GM12801 (cell line): ENCODE data around the gene BOD1L1.

Source experiments
- TF ChIP-seq, protein P1 (sequence below): IDR thresholded peaks from one replicate; pipeline ENCODE4 v1.5.1; 2011; ENCODE audit warnings: control low read depth; ENCODE audit not compliant: insufficient read length; ENCODE audit errors: extremely low read depth

The BOD1L1 gene

DNA sequence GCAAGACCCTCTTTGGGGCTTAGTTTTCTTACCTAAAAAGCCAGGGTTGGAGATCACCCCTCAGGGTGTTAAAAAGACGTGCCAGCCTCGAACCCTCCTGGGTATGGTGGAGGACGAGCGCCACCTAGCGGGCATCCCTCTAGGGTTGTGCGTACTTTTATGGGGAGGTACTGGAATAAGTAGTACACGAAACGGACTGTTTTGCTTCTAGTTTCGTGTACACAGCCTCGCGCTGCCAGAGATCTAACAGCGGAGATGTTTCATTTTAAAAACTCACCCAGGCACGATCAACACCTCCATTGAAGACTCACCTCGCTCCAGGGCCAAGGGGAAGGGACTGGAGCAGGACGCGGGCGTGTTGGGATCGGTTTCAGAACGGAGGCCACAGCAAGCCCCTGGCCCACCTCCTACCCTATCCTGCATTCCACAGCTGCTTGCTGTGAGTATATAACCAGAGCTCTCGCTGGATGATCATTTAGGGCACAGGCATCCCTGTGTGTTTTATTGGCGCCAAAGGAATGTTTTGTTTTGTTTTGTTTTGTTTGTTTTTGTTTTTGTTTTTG, 78.5 kb downstream of the BOD1L1 start:
- TF ChIP-seq, protein P1, sequence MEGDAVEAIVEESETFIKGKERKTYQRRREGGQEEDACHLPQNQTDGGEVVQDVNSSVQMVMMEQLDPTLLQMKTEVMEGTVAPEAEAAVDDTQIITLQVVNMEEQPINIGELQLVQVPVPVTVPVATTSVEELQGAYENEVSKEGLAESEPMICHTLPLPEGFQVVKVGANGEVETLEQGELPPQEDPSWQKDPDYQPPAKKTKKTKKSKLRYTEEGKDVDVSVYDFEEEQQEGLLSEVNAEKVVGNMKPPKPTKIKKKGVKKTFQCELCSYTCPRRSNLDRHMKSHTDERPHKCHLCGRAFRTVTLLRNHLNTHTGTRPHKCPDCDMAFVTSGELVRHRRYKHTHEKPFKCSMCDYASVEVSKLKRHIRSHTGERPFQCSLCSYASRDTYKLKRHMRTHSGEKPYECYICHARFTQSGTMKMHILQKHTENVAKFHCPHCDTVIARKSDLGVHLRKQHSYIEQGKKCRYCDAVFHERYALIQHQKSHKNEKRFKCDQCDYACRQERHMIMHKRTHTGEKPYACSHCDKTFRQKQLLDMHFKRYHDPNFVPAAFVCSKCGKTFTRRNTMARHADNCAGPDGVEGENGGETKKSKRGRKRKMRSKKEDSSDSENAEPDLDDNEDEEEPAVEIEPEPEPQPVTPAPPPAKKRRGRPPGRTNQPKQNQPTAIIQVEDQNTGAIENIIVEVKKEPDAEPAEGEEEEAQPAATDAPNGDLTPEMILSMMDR: no peak

DNA sequence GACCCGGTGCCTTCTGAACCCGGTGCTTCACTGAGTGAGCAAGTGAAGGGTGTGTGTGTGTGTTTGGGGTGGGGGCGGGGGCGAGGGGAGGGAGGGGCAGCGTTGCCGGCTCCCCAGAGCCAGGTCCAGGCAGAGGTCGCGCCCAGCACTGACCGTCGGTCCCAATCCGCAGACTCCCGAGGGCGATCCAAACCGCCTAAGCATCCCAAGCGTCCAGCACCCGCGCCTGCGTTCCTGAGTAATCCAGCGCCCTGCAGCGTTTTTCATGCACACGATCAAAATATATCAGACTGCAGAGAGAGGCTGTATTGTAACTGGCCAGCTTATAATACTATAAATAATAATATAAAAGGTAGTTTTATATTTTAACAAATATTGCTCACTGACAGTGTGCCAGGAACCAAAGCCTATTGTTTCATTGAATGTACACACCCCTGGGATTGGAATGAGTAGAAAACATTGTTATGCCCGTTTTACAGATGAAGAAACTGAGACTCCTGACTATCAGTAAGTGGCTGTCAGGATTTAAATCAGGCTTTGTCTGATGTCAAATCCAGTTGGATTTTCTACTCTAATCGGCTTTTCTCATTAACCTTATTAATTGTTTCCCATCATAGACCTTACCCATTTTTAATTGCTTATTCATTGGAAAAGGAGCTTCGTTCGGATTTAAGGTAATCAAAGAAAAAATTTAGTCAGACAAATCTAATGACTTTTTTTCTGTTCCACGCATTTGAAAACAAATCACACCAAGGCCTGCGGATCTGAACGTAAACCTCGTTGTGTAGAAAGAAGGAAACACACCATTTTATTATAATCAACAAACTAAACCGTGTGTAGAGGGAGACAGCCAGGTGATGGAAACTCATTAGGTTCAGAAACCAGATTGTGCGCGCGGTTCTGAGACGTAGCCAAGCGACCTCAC, 79.2 kb downstream of the BOD1L1 start:
- TF ChIP-seq, protein P1: no peak

DNA sequence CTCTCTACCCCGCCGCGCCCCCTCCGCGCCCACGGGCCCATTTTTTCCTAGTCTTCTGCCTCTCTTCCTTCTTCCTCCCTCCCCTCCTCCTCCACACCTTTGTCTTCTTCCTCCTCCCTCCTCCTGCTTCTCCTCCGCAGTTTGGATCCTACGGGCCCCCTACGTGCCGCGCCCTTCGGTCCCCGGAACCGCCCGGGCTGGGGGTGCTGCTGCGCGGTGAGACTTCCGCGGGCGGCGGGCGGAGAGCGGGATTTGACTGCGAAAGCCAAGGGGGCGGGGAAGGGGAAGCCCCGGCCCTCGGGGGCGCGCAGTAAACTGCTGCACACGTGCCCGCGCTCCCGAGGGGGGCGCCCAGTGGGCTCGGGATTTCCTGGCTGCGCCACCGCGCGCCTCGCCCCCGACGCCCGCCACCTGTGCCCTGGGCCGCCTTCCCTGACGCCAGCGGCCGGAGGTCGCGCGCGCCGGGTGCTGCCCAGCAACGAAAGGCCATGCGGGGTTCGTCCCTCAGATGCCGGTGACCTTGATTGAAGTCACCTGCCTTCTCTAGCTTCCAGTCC, 80.0 kb downstream of the BOD1L1 start:
- TF ChIP-seq, protein P1: no peak

DNA sequence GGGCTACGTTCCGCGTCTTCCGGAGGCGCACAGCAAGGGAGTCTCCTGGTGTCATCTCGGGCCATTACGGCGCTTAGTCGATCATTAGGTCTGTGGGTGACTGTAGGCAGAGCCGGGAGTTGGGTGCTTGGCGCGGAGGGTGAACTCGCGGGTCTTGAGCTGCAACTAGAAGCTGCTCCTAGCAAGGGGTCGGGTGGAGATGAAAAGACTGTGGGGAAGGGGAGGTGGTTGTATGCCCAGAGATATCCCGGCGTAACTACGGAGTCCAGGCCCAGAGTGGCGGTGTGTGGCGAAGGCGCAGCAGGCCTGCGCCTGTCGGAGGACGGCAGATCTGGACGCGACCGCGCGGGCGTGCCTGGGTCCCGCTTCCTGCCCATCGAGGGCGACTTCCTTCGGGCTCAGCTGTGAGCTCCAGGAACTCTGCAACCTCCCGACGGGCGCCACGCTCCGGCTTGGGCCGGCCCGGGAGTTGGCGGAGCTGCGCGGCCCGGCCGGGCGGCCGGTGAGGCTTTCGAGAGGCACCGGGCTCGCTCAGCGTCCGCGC, 80.5 kb downstream of the BOD1L1 start:
- TF ChIP-seq, protein P1: no peak

DNA sequence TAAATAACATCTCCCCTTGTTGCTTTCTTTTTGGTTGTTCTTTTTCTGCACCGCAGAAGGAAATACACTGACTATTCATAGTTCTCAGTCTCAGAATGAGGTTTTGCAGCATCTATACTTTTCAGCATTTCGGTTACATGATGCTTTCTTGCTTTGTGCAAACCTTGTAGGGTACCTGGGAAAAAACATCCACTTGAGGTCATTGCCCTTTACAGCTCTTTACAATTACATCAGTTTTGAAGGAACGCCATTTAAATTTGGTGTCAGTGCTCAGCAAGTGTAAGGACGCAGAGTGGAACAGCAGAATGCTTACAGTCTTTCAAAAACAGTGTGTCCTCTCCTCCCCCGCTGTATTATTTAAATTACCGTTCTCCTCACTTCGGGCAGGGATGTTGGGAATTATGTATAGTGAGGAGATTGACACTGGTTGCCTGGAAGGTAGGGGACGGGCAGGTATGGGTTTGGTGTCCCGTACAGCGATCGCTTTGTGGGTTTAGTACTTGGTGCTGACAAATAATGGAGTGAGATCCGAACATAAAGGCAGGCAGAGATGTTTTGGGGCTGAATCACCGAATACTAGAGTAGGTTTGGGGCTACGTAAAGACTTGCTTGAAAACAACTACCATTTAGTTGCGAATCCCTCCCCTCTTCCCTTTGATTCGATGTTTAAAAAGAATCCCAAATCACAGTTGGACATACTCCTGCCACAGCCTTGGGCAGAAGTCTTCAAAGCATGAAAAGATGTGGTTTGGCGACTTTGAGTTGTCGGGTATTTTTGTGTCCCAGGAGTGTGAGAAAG, 81.2 kb downstream of the BOD1L1 start:
- TF ChIP-seq, protein P1: no peak

DNA sequence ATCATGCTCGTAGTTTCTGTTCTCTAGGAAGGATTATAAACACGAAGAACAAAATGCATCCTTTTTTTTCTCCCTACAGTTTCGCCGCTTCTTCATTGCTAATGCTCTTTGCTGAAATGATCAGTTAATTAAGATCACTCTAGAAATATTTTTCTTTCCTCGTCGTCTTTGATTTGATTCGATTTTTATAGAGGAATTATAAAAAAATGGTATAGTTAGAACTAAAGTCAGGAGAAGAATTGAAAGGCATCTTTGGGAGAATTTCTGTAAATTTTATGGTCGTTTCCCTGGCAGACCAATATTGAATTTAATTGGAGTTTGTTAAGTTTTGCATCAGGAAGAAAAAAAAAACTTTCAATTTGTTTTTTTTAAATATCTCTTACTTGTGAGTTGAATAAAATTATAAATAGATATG, 82.1 kb downstream of the BOD1L1 start:
- TF ChIP-seq, protein P1: no peak
